Panc1 (cell line): Measurements from ENCODE around the gene IGFALS. TPM values are rescaled to one million over a fixed set of nuclear protein-coding genes. Genes with fewer than 3 reads are reported as not detected.

Experiments
- ATAC-seq: fragments of 200-7000 bp; cut with Tn5 transposase; 2 replicates; pipeline ENCODE4 v1.9.1; 2020; ENCODE audit warnings: mild to moderate bottlenecking, moderate library complexity
- BruUV-seq: library from RNA; stranded (reverse); fragments of 400-500 nt; replicated peaks from 2 replicates; lab custom pipeline; 2021; lab: Mats Ljungman, UMichigan
- CTCF ChIA-PET: fragments of 300-600 bp; sonication (Branson Sonifier 250); formaldehyde crosslinking; loops from one replicate; lab custom pipeline; 2022; ENCODE audit warnings: antibody characterized with exemption; lab: Charles Lee
- POLR2A ChIA-PET: fragments of 300-600 bp; sonication (Branson Sonifier 250); formaldehyde crosslinking; loops from one replicate; lab custom pipeline; 2022; ENCODE audit warnings: antibody characterized with exemption; lab: Charles Lee
- DNase-seq: peaks from one replicate; pipeline ENCODE4 v3.0.0-alpha.2; 2010; ENCODE audit warnings: low read depth, low spot score
- H3K27ac ChIP-seq: 2 replicates; pipeline ENCODE4 v1.5.1; 2011; ENCODE audit warnings: mild to moderate bottlenecking, low read length, inconsistent platforms
- H3K27me3 ChIP-seq: fragments of 200-500 bp; sonication (Bioruptor generic); 2 replicates; pipeline ENCODE4 v1.6.0; 2014; ENCODE audit warnings: low read length, inconsistent platforms; ENCODE audit not compliant: control insufficient read depth, insufficient read depth
- H3K36me3 ChIP-seq: fragments of 200-500 bp; sonication (Bioruptor generic); 2 replicates; pipeline ENCODE4 v1.5.1; 2014; ENCODE audit warnings: inconsistent platforms, mild to moderate bottlenecking, low read length, moderate library complexity; ENCODE audit not compliant: control insufficient read depth, insufficient read depth
- H3K4me1 ChIP-seq: 2 replicates; pipeline ENCODE4 v1.5.1; 2011; ENCODE audit warnings: inconsistent platforms, mild to moderate bottlenecking, low read length, moderate library complexity; ENCODE audit not compliant: control insufficient read depth, insufficient read depth
- H3K4me3 ChIP-seq, 2 experiments: 2 replicates each; pipeline ENCODE4 v1.5.1; 2011 to 2012; ENCODE audit warnings: low read depth in 2 of 2, low read length in 2 of 2, mild to moderate bottlenecking in 2 of 2, inconsistent platforms in 1 of 2, moderate library complexity in 1 of 2
- H3K9me3 ChIP-seq: fragments of 200-500 bp; sonication (Bioruptor generic); 2 replicates; pipeline ENCODE4 v1.5.1; 2014; ENCODE audit warnings: low read depth, mild to moderate bottlenecking, inconsistent platforms, low read length, moderate library complexity; ENCODE audit not compliant: control insufficient read depth, insufficient read depth
- CTCF ChIP-seq: fragments of 450-650 bp; IDR thresholded peaks from 2 replicates; pipeline ENCODE4 v1.5.1; 2017; ENCODE audit warnings: mild to moderate bottlenecking
- POLR2AphosphoS5 ChIP-seq: IDR thresholded peaks from 2 replicates; pipeline ENCODE4 v1.6.1; 2012; ENCODE audit warnings: mild to moderate bottlenecking, low read depth, low read length, moderate library complexity
- REST ChIP-seq, 2 experiments: IDR thresholded peaks; 2 replicates each; pipeline ENCODE4 v1.6.1; 2011 to 2012; ENCODE audit warnings: low read depth in 2 of 2, control low read depth in 1 of 2, low read length in 1 of 2, mild to moderate bottlenecking in 1 of 2, moderate library complexity in 1 of 2; ENCODE audit not compliant: insufficient read depth in 1 of 2
- SIN3A ChIP-seq: IDR thresholded peaks from 2 replicates; pipeline ENCODE4 v1.6.1; 2012; ENCODE audit warnings: low read depth, mild to moderate bottlenecking, low read length, moderate library complexity, borderline replicate concordance; ENCODE audit not compliant: insufficient read depth
- TCF7L2 ChIP-seq: IDR thresholded peaks from 2 replicates; pipeline ENCODE4 v1.6.1; 2011; ENCODE audit warnings: mild to moderate bottlenecking, low read depth, low read length, inconsistent platforms
- in situ Hi-C: cut with HindIII; loops from 2 replicates; pipeline ENCODE4 v1.10.0; 2016; ENCODE audit warnings: low sequenced_read_pairs, low pct_unique_long_range_greater_than_20kb
- intact Hi-C: fragments of 100-400 bp; cut with micrococcal nuclease; formaldehyde crosslinking; loops from one replicate; pipeline ENCODE4 v1.10.0; 2022; ENCODE audit not compliant: unreplicated experiment
- total RNA-seq: library from RNA; stranded (reverse); gene quantifications from one replicate; pipeline ENCODE4 v1.2.1, GENCODE V29; 2021; ENCODE audit not compliant: unreplicated experiment

The IGFALS gene
- total RNA-seq, 1 experiment from 2014 or later, result 0.10 TPM

GRCh38 chr16:1790261-1790610 lies 3.3 kb downstream of the IGFALS start:
- H3K27me3 ChIP-seq, result no peaks in the 10 kb centered on the region
- ChIA-PET CTCF (no interaction called here), POLR2A (no interaction called here)
- no peaks in the 10 kb centered on the region for H3K9me3 ChIP-seq
- BruUV-seq, result no TSS peak
- H3K4me1 ChIP-seq, result peaks cover 3% of the 10 kb centered on the region; the same call in 1 of the 2 replicates
- DNase-seq (no peak), ATAC-seq (no peak)
- H3K27ac ChIP-seq, result no peak overlapping the region
- no peak overlapping the region for H3K4me3 ChIP-seq
- no peak for TF ChIP-seq SIN3A
- no peak for TF ChIP-seq TCF7L2
- no peak for TF ChIP-seq POLR2AphosphoS5
- no peak for TF ChIP-seq CTCF
- TF ChIP-seq REST (IDR thresholded peaks at IDR 0.05; ENCODE audit: insufficient read depth in 1 of 2, low read depth in 2 of 2, low read length in 1 of 2), result no peak
- H3K36me3 ChIP-seq, result no peaks in the 10 kb centered on the region
- intact Hi-C loops (no loop called here), in situ Hi-C loops (no loop called here)

GRCh38 chr16:1789643-1790045 lies 3.9 kb downstream of the IGFALS start:
- POLR2A ChIA-PET, result no interaction called here
- TF ChIP-seq TCF7L2 (no peak), CTCF (no peak), POLR2AphosphoS5 (no peak), SIN3A (no peak), REST (IDR thresholded peaks at IDR 0.05; ENCODE audit: insufficient read depth in 1 of 2, low read depth in 2 of 2, low read length in 1 of 2) (no peak)
- intact Hi-C loops (no loop called here), in situ Hi-C loops (no loop called here)
- Histone ChIP-seq H3K9me3 (no peaks in the 10 kb centered on the region), H3K27ac (no peak overlapping the region), H3K4me3 (no peak overlapping the region), H3K36me3 (no peaks in the 10 kb centered on the region), H3K27me3 (no peaks in the 10 kb centered on the region), H3K4me1 (peaks cover 3% of the 10 kb centered on the region; the same call in 1 of the 2 replicates)
- ATAC-seq (no peak), DNase-seq (no peak)
- CTCF ChIA-PET, result no interaction called here
- BruUV-seq, result no TSS peak
